ENCODE measurements around the gene ZFAND2A. TPM values are rescaled to one million over a fixed set of nuclear protein-coding genes. Genes with fewer than 3 reads are reported as not detected.

ZFAND2A gene, protein sequence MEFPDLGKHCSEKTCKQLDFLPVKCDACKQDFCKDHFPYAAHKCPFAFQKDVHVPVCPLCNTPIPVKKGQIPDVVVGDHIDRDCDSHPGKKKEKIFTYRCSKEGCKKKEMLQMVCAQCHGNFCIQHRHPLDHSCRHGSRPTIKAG
- 16.5 and 22.6 TPM in 2 replicates for total RNA-seq

GRCh38 chr7:1159891-1160669 lies at the start of gene ZFAND2A:
TSS of gene ZFAND2A (minus strand) at chr7:1160196. CDS start at chr7:1158212, 1,984 bp downstream.

Other genes starting within 250 kb of the ZFAND2A start
- 0.22 and 0.27 TPM in 2 replicates for gene ADAP1, start 205.5 kb downstream of the ZFAND2A start, total RNA-seq
- gene COX19, start 184.6 kb downstream of the ZFAND2A start, total RNA-seq, result 10.7 and 11.8 TPM in 2 replicates
- not detected in 2 replicates for gene CYP2W1, start 177.0 kb downstream of the ZFAND2A start, total RNA-seq
- 5.9 and 9.1 TPM in 2 replicates for gene GPR146, start 115.7 kb downstream of the ZFAND2A start, total RNA-seq
- 1.5 and 2.0 TPM in 2 replicates for gene GPER1, start 72.1 kb downstream of the ZFAND2A start, total RNA-seq
- gene UNCX, start 72.7 kb upstream of the ZFAND2A start, total RNA-seq, result not detected in 2 replicates

All from thoracic aorta endothelial cell (primary cell).